Raji (cell line): ENCODE measurements around the gene NEUROG2.

Experiments
- POLR2A ChIP-seq: IDR thresholded peaks from 2 replicates; pipeline ENCODE4 v1.6.1; 2011; ENCODE audit warnings: low read depth, low read length, control low read depth; ENCODE audit not compliant: insufficient read depth

NEUROG2 gene

GRCh38 chr4:112526061-112526460 lies 10.1 kb upstream of the NEUROG2 start:
- no peak for TF ChIP-seq POLR2A

- 0 out of 2 replicates have a peak, but pooled peaks have one; percentile 7 for TF ChIP-seq POLR2A
Observed at GRCh38 chr4:112523764-112524505, 8.0 kb upstream of the NEUROG2 start.

GRCh38 chr4:112523008-112523721 lies 7.2 kb upstream of the NEUROG2 start:
- TF ChIP-seq POLR2A = no peak

- TF ChIP-seq POLR2A = no peak
Observed at GRCh38 chr4:112521123-112522023, 5.4 kb upstream of the NEUROG2 start.

- no peak for TF ChIP-seq POLR2A
Observed at GRCh38 chr4:112520598-112521122, 4.7 kb upstream of the NEUROG2 start.

DNA sequence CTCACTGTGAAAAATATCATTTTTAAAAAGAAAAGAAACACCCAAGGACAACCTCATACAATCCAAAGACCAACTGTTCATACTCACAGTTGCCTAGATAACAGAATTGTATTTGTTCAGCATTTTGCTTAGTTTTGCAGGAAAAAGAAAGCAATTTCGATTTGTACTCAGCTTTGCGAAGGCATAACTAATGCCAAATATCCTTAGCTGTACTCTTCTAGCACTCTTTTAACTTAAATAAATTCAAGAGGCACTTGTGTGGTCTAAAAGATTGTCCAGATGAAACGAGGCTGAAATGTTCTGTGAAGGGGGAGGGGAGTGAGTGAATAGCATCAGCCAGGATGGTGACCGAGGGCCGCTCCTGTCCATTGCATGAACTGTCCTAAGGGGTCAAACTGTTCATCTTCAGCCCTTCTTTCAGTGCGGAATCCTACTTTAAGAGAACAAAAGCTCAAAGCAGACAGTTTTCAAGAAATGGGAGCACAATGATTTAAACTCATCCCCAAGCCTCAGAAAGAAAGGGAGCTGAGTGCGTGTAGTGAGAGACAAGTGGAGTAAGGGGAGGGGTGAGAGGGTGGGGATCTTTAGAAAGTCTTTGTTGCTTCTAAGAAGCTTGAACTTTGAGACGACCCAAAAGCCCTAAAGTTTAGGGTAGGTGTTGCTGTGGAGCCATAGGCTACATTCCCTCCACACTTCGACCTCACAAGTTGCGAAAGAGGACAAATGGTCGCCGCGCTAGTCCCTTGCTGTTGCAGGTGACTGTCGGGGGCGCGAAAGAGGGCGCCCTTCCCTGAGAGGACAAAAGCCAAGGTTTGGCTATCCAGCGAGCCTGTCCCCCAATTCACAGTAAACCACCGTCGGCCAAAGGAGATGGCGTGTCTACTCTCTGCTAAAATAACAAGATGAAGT lies 4.0 kb upstream of the NEUROG2 start:
- no peak for TF ChIP-seq POLR2A

DNA sequence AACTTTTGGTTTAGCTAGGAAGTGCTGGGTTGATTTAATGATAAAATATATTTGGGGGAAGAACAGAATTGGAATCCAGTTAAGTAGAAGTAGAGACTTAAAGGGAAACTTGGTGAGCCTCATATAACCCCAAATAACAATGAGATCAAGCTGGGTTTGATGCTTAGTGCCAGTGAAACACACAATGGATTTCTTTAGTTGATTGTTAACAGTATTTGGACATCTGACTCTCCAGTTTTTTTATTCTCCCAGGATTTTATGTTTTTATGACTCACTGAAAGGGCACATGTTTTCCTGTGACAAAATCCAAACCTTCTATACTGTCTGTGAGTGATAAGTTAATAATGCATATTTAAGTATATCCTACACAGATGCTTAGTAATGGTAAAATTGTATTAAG lies 2.7 kb upstream of the NEUROG2 start:
- TF ChIP-seq POLR2A = no peak

DNA sequence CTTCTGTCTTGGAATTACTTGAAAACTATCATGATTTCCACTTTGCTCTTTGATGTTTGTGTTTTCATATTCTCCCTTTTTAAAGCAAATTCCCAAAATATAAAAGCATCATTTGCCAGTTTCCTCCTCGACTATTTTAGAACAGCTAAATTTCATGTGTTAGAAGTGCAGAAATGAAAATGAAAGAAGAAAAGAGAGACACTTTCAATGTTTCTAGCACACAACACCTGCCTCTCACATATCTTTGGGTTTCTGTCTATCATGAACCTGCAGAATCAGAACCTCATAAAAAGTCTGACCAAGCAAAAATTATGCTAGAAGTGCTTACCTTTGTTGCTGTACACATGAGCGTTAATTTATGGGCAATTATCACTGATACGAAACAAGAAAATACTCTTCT lies 1.9 kb upstream of the NEUROG2 start:
- TF ChIP-seq POLR2A = no peak

GRCh38 chr4:112517067-112517634 lies 1.2 kb upstream of the NEUROG2 start:
- no peak for TF ChIP-seq POLR2A

- no peak for TF ChIP-seq POLR2A
Observed at GRCh38 chr4:112516471-112517066, 589 bp upstream of the NEUROG2 start.

GRCh38 chr4:112515198-112516065 lies 548 bp downstream of the NEUROG2 start:
- TF ChIP-seq POLR2A = no peak

- TF ChIP-seq POLR2A = no peak
Observed at GRCh38 chr4:112514647-112515197, 1.3 kb downstream of the NEUROG2 start.

- TF ChIP-seq POLR2A = no peak
Observed at GRCh38 chr4:112513971-112514646, 1.9 kb downstream of the NEUROG2 start.
